WERI-Rb-1 (cell line): Measurements from ENCODE around the gene CAMK2B.

Experiments
- DNase-seq: peaks from one replicate; pipeline ENCODE4 v3.0.0-alpha.2; 2020
- H3K27ac ChIP-seq: fragments of 250-450 bp; sonication (Bioruptor Pico); 2 replicates; pipeline ENCODE4 v1.5.1; 2020; ENCODE audit warnings: mild to moderate bottlenecking, moderate library complexity
- H3K27me3 ChIP-seq: fragments of 250-450 bp; sonication (Bioruptor Pico); 2 replicates; pipeline ENCODE4 v1.5.1; 2021; ENCODE audit warnings: mild to moderate bottlenecking, low read depth, moderate library complexity; ENCODE audit not compliant: insufficient read depth, severe bottlenecking
- H3K36me3 ChIP-seq: fragments of 250-450 bp; sonication (Bioruptor Pico); 2 replicates; pipeline ENCODE4 v1.5.1; 2020; ENCODE audit warnings: mild to moderate bottlenecking, moderate library complexity
- H3K4me3 ChIP-seq: 2 replicates; pipeline ENCODE4 v1.5.1; 2011; ENCODE audit warnings: low read depth, mild to moderate bottlenecking, control low read depth, low read length
- H3K9me3 ChIP-seq: fragments of 250-450 bp; sonication (Bioruptor Pico); 2 replicates; pipeline ENCODE4 v1.5.1; 2021; ENCODE audit warnings: mild to moderate bottlenecking, moderate library complexity; ENCODE audit not compliant: severe bottlenecking
- TF ChIP-seq, protein P1 (sequence below): IDR thresholded peaks from 2 replicates; pipeline ENCODE4 v1.5.1; 2011; ENCODE audit warnings: low read depth, mild to moderate bottlenecking, control low read depth, inconsistent platforms, low read length

The CAMK2B gene

DNA sequence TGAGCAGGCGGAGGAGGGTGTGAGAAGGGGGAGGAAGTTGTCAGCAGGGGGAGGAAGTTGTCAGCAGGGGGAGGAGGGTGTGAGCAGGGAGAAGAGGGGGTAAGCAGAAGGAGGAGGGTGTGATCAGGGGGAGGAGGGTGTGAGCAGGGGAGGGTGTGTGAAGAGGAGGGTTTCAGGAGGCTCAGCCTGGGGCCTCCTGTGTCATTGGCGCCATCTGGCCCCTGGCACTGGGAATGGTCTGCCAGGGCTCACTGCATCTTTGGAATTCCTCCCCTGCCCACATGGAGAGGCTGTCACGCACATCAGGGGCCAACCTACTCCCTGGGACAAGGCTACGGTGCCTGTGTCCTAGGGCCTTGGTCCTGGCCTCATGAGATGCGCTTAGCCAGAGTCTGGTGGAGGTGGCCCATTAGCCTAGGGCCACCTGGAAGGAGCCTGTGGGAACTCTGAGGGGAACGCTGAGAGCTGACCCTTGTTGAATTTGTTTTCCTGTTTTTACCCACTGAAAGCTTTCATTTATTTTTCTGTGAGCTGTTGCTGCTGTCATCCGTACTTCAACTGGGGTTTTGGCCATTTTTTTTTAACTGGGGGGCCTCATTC lies 18.0 kb downstream of the CAMK2B start:
- no peak overlapping the region for H3K27ac ChIP-seq
- no peaks in the 10 kb centered on the region for H3K36me3 ChIP-seq
- TF ChIP-seq, protein P1, sequence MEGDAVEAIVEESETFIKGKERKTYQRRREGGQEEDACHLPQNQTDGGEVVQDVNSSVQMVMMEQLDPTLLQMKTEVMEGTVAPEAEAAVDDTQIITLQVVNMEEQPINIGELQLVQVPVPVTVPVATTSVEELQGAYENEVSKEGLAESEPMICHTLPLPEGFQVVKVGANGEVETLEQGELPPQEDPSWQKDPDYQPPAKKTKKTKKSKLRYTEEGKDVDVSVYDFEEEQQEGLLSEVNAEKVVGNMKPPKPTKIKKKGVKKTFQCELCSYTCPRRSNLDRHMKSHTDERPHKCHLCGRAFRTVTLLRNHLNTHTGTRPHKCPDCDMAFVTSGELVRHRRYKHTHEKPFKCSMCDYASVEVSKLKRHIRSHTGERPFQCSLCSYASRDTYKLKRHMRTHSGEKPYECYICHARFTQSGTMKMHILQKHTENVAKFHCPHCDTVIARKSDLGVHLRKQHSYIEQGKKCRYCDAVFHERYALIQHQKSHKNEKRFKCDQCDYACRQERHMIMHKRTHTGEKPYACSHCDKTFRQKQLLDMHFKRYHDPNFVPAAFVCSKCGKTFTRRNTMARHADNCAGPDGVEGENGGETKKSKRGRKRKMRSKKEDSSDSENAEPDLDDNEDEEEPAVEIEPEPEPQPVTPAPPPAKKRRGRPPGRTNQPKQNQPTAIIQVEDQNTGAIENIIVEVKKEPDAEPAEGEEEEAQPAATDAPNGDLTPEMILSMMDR = peak; percentile 91
- peak; percentile 70 for DNase-seq
- no peaks in the 10 kb centered on the region for H3K9me3 ChIP-seq
- no peak overlapping the region for H3K4me3 ChIP-seq
- no peaks in the 10 kb centered on the region for H3K27me3 ChIP-seq

DNA sequence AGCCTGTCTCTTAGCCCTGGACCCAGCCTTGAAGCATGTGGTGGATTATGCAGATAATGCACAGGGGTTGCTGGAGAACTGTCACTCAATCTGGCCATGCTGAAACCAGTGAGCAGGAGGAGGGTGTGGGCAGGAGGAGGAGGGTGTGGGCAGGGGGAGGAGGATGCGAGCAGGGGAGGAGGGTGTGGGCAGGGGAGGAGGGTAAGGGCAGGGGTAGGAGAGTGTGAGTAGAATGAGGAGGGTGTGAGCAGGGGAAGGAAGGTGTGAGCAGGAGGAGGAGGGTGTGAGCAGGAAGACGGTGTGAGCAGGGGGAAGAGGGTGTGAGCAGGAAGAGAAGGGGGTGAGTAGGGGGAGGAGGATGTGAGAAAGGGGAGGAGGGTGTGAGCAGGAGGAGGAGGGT lies 18.8 kb downstream of the CAMK2B start:
- H3K36me3 ChIP-seq = no peaks in the 10 kb centered on the region
- H3K27me3 ChIP-seq = no peaks in the 10 kb centered on the region
- no peaks in the 10 kb centered on the region for H3K9me3 ChIP-seq
- H3K4me3 ChIP-seq = no peak overlapping the region
- DNase-seq = peak; percentile 69
- TF ChIP-seq, protein P1 = no peak
- H3K27ac ChIP-seq = peak overlapping the region; percentile 55; the same call in 1 of the 2 replicates

DNA sequence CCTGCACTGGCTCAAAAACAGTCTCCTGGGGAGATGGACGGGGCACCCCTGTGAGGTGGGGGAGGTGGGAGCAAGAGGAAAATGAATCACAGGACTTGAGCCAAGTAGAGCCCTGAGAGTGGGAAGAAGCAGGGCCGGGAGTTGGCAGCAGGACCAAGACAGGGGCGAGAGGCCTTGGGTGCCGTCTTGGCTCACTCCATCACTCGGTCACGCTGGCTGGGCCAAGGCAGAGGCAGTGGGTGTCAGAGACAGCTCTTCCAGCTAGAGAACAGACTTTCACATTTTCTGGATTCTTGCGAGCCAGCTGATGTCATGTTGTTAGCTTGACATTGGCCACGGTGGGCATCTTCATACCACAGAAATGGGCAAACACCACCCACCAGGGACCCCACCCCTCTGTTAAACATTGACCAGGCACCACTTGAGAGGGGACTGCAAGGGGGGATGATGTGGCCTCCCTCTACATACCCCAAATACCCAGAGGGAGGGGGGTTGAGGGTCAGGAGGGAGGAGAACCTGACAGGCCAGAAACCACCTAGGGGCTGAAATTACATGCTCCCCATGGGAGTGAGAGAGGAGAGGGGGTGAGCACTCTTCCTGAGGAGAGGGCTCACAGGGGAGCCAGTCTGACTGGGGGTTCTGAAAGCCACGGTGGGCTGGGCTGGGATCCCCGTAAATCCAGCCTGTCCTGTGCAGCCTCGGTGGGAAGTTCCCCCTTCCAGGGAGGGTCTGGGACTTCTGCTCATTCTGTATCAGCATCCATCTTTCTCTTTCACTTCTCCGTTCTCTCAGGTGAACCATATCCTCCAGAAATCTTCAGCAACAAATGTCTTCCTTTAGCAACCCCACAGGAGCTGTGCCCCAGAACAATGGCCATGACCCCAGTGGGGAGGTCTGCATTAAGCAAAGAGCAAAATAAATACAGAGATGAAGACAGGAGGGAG lies 19.6 kb downstream of the CAMK2B start:
- no peak for DNase-seq
- TF ChIP-seq, protein P1 = no peak
- H3K9me3 ChIP-seq = no peaks in the 10 kb centered on the region

DNA sequence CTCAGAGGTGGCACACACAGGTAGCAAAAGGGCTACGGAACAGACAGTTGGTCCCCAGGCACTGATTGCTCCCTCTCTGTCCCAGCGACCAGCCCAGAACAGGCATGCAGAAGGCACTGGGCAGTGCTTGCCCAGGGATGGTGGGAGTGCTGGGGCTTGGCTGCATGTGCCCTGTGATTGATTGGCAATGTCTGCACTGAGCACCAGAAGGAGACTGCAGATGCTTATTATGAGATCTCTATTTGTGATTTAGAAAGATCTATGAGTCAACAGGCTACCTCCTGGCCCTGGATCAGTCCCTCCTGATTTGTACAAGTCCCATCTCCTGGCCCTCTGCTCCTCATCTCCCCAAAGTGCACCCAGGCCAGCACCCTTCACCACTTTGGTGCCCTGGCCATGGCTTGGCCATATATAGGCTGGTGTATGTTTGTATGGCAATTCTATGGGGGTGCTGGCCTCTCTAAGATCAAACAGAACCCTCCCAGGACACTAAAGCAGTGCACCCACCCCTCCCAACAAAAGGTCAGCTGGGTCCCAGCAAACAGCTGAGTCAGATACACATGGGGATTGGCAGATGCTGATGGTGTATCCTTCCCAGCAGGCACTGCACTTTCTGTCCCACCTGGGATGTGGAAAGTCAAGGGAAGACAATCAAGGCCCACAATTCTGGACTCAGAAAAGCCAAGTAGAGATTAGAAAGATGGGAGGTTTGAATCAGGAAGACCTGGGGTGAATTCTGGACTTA lies 30.9 kb downstream of the CAMK2B start:
- DNase-seq = no peak
- Histone ChIP-seq H3K36me3 (no peaks in the 10 kb centered on the region), H3K27me3 (no peaks in the 10 kb centered on the region), H3K27ac (no peak overlapping the region), H3K9me3 (no peaks in the 10 kb centered on the region), H3K4me3 (no peak overlapping the region)
- TF ChIP-seq, protein P1 = no peak

More for the DNA sequence above, 19.6 kb downstream of the CAMK2B start:
- Histone ChIP-seq H3K27ac (peak overlapping the region; percentile 55), H3K36me3 (no peaks in the 10 kb centered on the region), H3K27me3 (no peaks in the 10 kb centered on the region), H3K4me3 (no peak overlapping the region)

DNA sequence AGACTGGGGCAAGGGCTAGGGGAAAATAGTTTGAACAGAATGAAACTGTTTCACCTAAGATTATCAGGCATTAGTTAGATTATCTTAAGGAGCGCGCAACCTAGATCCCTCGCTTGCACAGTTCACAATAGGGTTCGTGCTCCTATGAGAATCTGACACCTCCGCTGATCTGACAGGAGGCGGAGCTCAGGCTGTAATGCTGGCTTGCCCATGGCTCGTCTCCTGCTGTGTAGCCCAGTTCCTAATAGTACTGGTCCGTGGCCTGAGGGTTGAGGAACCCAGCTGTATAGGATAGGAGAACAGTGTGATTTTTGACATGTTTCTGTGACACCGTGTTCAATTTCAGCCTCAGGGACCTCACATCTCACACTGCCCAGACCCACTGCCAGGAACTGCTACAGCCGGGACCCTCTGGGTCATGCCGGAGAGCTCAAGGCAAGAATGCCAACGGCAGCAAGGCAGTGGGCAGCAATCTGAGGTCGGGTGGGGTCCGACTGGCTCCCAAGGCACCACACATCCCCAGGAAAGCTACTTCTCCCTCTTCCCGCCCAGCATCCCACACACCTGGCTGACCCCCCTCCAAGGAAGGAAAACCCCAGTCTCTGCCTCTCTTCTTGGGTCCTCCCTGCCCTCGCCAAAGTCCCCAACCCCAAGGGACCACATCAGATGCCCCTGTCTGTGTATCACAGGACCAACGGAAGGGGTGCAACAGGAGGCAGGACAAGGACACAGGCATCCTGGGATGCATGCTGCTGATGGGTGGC lies 31.7 kb downstream of the CAMK2B start:
- DNase-seq = peak; percentile 71
- TF ChIP-seq, protein P1 = no peak
- Histone ChIP-seq H3K27ac (peak overlapping the region; percentile 56), H3K36me3 (no peaks in the 10 kb centered on the region), H3K9me3 (no peaks in the 10 kb centered on the region), H3K4me3 (peak overlapping the region; percentile 34), H3K27me3 (no peaks in the 10 kb centered on the region)
